T-cell (primary cell): ENCODE measurements around the gene SLC9B2. TPM values are rescaled to one million over a fixed set of nuclear protein-coding genes. Genes with fewer than 3 reads are reported as not detected.

Source experiments
- ATAC-seq, 4 experiments: fragments of 200-7000 bp in 3 of 4; fragments of 150-1000 bp in 1 of 4; cut with Tn5 transposase; replicated peaks in 1 of 4; 1 replicate in 3 of 4; 2 replicates in 1 of 4; pipeline ENCODE4 v1.10.0; 2021; ENCODE audit warnings: moderate library complexity in 3 of 4, mild to moderate bottlenecking in 2 of 4, moderate number of reproducible peaks in 1 of 4
- CTCF ChIA-PET, 2 donors: fragments of 300-600 bp; sonication (Branson Sonifier 250); formaldehyde crosslinking; loops; one replicate each; lab custom pipeline; 2022; ENCODE audit warnings: antibody characterized with exemption in 2 of 2; lab: Charles Lee
- POLR2A ChIA-PET, 2 donors: fragments of 300-600 bp; sonication (Branson Sonifier 250); formaldehyde crosslinking; loops; one replicate each; lab custom pipeline; 2022; ENCODE audit warnings: antibody characterized with exemption in 2 of 2; lab: Charles Lee
- DNase-seq, 35 experiments: peaks; one replicate each; pipeline versions ENCODE4 v3.0.0 to v3.0.0-alpha.2; 2013 to 2023
- H3K27ac ChIP-seq: one replicate; pipeline ENCODE4 v1.5.1; 2013; ENCODE audit warnings: low read length
- H3K27me3 ChIP-seq, 2 experiments: replicated peaks in 1 of 2; 1 replicate in 1 of 2; 2 replicates in 1 of 2; pipeline versions ENCODE4 v1.6.1 to v1.7.0; 2013; ENCODE audit warnings: low read length in 1 of 2, mixed read lengths in 1 of 2; ENCODE audit not compliant: control insufficient read depth in 2 of 2, insufficient read depth in 2 of 2; ENCODE audit errors: extremely low read depth in 1 of 2
- H3K36me3 ChIP-seq, 2 donors: 1 replicate in 1 of 2; 2 replicates in 1 of 2; pipeline versions ENCODE4 v1.6.1 to v1.7.0; 2013; ENCODE audit warnings: low read length in 1 of 2; ENCODE audit not compliant: control insufficient read depth in 2 of 2, insufficient read depth in 1 of 2; ENCODE audit errors: extremely low read depth in 1 of 2
- H3K4me1 ChIP-seq, 2 experiments: 1 replicate in 1 of 2; 2 replicates in 1 of 2; pipeline versions ENCODE4 v1.6.1 to v1.7.0; 2013; ENCODE audit warnings: low read length in 2 of 2, mixed read lengths in 1 of 2; ENCODE audit not compliant: insufficient read depth in 2 of 2, control insufficient read depth in 1 of 2; ENCODE audit errors: extremely low read depth in 1 of 2
- H3K4me3 ChIP-seq, 2 donors: 1 replicate in 1 of 2; 2 replicates in 1 of 2; pipeline versions ENCODE4 v1.5.1 to v1.7.0; 2013; ENCODE audit warnings: mild to moderate bottlenecking in 2 of 2, low read length in 1 of 2, moderate library complexity in 1 of 2; ENCODE audit not compliant: control insufficient read depth in 1 of 2; ENCODE audit errors: extremely low read depth in 1 of 2
- H3K9me3 ChIP-seq: 2 replicates; pipeline ENCODE4 v1.7.0; 2013
- H3K27ac Mint-ChIP-seq, 2 donors: one replicate each; pipeline ENCODE4 v1.8.0; 2020 to 2021; ENCODE audit warnings: mild to moderate bottlenecking in 2 of 2, mixed read lengths in 2 of 2
- H3K27me3 Mint-ChIP-seq, 2 donors: one replicate each; pipeline ENCODE4 v1.8.0; 2021 to 2022; ENCODE audit warnings: mixed read lengths in 2 of 2
- H3K36me3 Mint-ChIP-seq: one replicate; pipeline ENCODE4 v1.8.0; 2021; ENCODE audit warnings: mixed read lengths
- H3K4me1 Mint-ChIP-seq, 3 donors: one replicate each; pipeline ENCODE4 v1.8.0; 2020 to 2022; ENCODE audit warnings: mixed read lengths in 3 of 3, mild to moderate bottlenecking in 1 of 3
- H3K4me3 Mint-ChIP-seq, 3 donors: one replicate each; pipeline ENCODE4 v1.8.0; 2020 to 2022; ENCODE audit warnings: mild to moderate bottlenecking in 3 of 3, mixed read lengths in 3 of 3, moderate library complexity in 3 of 3
- H3K9me3 Mint-ChIP-seq, 3 donors: one replicate each; pipeline ENCODE4 v1.8.0; 2020 to 2022; ENCODE audit warnings: mixed read lengths in 3 of 3
- whole genome bisulfite sequencing: methylation state at CpG from one replicate; pipeline ENCODE4 v1.1.5; 2013; ENCODE audit warnings: missing lambda C conversion rate; ENCODE audit not compliant: insufficient coverage; 5-methylcytosine and 5-hydroxymethylcytosine counted together
- total RNA-seq, 35 experiments: library from RNA in 6 of 35; stranded (reverse) in 6 of 35; fragments of 120-200 nt in 1 of 35; gene quantifications; one replicate each; pipeline versions ENCODE4 v1.2.1 to v1.2.4 and lab custom pipeline; 2013 to 2026

Gene SLC9B2
- total RNA-seq, 5 donors from 2014 or later (not counting 1 experiment from before 2014, with no cell fraction given), result 17.8 to 23.5 (median 19.9) TPM

DNA sequence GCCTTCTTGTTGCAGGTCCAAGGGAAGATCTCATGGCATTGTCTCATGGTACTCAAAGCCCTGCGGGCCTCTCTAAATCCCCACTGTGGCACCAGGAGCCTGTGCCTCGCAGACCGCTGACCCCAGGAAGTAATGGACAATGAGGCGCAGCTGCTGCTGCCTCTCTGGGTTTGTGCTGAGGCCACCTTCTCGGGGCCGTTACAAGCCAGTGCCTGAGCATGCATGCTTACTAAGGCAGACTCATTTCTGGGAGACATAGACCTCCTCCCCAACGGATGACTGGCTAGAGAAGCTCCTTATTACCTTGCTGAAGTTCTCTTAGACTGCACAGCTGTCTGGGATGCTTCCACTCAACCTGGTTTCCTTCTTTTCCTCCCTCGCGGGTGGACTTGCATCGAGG, 21.8 kb upstream of the SLC9B2 start:
- no peak overlapping the region for H3K27ac ChIP-seq

DNA sequence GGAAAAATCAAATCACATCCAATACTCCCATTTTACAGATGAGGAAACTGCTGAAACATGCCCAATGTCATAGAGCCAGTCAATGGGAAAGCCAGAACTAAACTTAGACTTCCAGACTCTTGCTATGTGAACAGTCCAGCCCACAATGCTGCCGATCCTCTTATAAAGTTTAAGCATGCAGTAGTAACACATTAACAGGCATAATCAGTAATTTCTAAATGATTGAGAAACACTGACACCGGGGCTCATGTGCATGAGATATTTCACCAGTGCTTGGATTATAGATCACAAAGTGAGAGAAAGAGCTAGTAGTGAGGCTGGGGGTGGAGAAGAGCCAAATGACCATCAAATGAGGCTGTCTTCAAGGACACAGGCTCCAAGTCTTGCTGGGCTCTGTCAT, 20.6 kb upstream of the SLC9B2 start:
- Histone ChIP-seq H3K27me3 (no peaks in the 10 kb centered on the region), H3K4me1 (peaks cover 10 to 12% of the 10 kb centered on the region in 2 experiments), H3K9me3 (no peaks in the 10 kb centered on the region), H3K27ac (no peak overlapping the region), H3K4me3 (no peak overlapping the region), H3K36me3 (peaks cover 0 to 3% of the 10 kb centered on the region in 2 donors)
- H3K27ac Mint-ChIP-seq, result no peak overlapping the region
- WGBS, result no CpG with 5 or more reads among the region's 2 CpGs
- ChIA-PET POLR2A (no interaction called here), CTCF (no interaction called here)
- H3K9me3 Mint-ChIP-seq, result no peaks in the 10 kb centered on the region
- no peak for ATAC-seq
- DNase-seq, result no peak
- H3K27me3 Mint-ChIP-seq, result no peaks in the 10 kb centered on the region
- no peak overlapping the region for H3K4me3 Mint-ChIP-seq
- H3K36me3 Mint-ChIP-seq, result peaks cover 3% of the 10 kb centered on the region
- H3K4me1 Mint-ChIP-seq, result peaks cover 36 to 42% (median 39%) of the 10 kb centered on the region in 3 donors

More for the DNA sequence above, 21.8 kb upstream of the SLC9B2 start:
- POLR2A ChIA-PET, result interaction anchor here (0.5 to 1.5 kb wide), 4 partner anchors 20 to 598 kb away, joined by 3 to 4 read pairs (median 3); partner anchors contain the start of gene UBE2D3 (in 1 of the 2)
- H3K4me1 Mint-ChIP-seq, result peaks cover 31 to 35% (median 32%) of the 10 kb centered on the region in 3 donors
- H3K36me3 Mint-ChIP-seq, result peaks cover 3% of the 10 kb centered on the region
- H3K4me3 Mint-ChIP-seq, result peak overlapping the region; percentile 80 to 90 (median 82)
- Histone ChIP-seq H3K4me1 (peaks cover 10 to 12% of the 10 kb centered on the region in 2 experiments), H3K4me3 (no peak overlapping the region), H3K27me3 (no peaks in the 10 kb centered on the region), H3K36me3 (peaks cover 0 to 3% of the 10 kb centered on the region in 2 donors), H3K9me3 (no peaks in the 10 kb centered on the region)
- 89% methylated on average over 10 of the region's 10 CpGs for WGBS
- ATAC-seq (no peak), DNase-seq (no peak)
- H3K27me3 Mint-ChIP-seq, result no peaks in the 10 kb centered on the region
- H3K27ac Mint-ChIP-seq, result no peak overlapping the region
- no peaks in the 10 kb centered on the region for H3K9me3 Mint-ChIP-seq
- CTCF ChIA-PET, result interaction anchor here (0.5 to 2.7 kb wide), 9 partner anchors 18 to 678 kb away, joined by 3 to 14 read pairs (median 4); no protein-coding TSS in a partner anchor

DNA sequence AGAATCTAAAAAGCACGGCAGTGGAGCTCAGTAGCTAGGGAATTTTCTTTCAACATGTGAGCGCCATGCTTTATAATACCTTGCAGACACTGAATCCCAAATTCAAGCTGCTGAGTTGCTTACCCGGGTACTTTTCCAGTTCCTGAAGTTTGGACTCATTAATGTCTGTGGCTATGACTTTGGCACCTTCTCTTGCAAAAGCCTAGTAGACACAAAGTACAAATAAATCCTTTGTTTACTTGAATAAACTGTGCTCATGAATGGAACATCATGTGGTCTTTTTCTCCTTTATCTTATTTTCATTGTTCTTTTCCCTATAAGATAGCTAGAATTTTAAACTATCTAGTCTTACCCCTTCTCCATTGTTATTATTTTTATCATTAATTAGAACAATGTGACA, 18.5 kb upstream of the SLC9B2 start:
- Histone ChIP-seq H3K4me3 (no peak overlapping the region), H3K4me1 (peaks cover 10 to 12% of the 10 kb centered on the region in 2 experiments), H3K27ac (no peak overlapping the region), H3K27me3 (no peaks in the 10 kb centered on the region), H3K36me3 (peaks cover 0 to 13% of the 10 kb centered on the region in 2 donors), H3K9me3 (no peaks in the 10 kb centered on the region)
- Mint-ChIP-seq H3K27me3 (no peaks in the 10 kb centered on the region), H3K36me3 (peaks cover 12% of the 10 kb centered on the region), H3K4me3 (no peak overlapping the region), H3K9me3 (no peaks in the 10 kb centered on the region), H3K27ac (no peak overlapping the region), H3K4me1 (peaks cover 37 to 48% (median 48%) of the 10 kb centered on the region in 3 donors)
- DNase-seq (no peak), ATAC-seq (no peak)
- POLR2A ChIA-PET, result interaction anchor here (0.5 to 1.1 kb wide), 5 partner anchors 11 to 711 kb away, joined by 3 to 29 read pairs (median 3); no protein-coding TSS in a partner anchor
- 100% methylated on average over 1 of the region's 3 CpGs for WGBS
- CTCF ChIA-PET, result interaction anchor here (0.5 to 1.2 kb wide), 6 partner anchors 19 to 665 kb away, joined by 3 to 6 read pairs (median 4); partner anchors contain the start of gene SLC9B2 (in 1 of the 2)

DNA sequence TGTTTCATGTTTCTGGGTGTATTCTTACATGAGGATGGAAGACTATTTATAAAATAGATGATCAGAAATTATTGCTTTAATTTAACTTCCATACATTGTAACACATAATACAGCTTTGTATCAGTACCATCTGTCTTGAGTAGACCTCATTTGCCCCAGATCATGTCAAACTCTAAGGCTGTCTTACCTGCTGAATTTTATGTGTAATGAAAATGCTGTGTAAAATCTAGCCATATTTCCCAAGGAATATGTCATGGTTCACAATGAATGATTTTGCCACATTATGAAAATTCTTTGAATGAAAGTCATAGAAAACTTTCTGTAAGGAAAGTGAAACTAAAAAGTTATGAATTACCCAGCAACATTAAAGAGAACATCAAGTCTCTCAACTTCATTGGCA, 15.7 kb upstream of the SLC9B2 start:
- no peaks in the 10 kb centered on the region for H3K9me3 Mint-ChIP-seq
- Histone ChIP-seq H3K4me1 (no peaks in the 10 kb centered on the region), H3K27me3 (no peaks in the 10 kb centered on the region), H3K4me3 (no peak overlapping the region), H3K36me3 (peaks cover 0 to 29% of the 10 kb centered on the region in 2 donors), H3K27ac (no peak overlapping the region), H3K9me3 (no peaks in the 10 kb centered on the region)
- POLR2A ChIA-PET, result no interaction called here
- no peak overlapping the region for H3K27ac Mint-ChIP-seq
- H3K4me3 Mint-ChIP-seq, result no peak overlapping the region
- no peaks in the 10 kb centered on the region for H3K27me3 Mint-ChIP-seq
- DNase-seq (no peak), ATAC-seq (no peak)
- peaks cover 11 to 24% (median 22%) of the 10 kb centered on the region in 3 donors for H3K4me1 Mint-ChIP-seq
- H3K36me3 Mint-ChIP-seq, result peaks cover 29% of the 10 kb centered on the region
- CTCF ChIA-PET, result interaction anchor here (0.5 to 2.8 kb wide), 20 partner anchors 9 to 1760 kb away, joined by 3 to 29 read pairs (median 4); partner anchors contain the start of genes SLC9B2 (in 2 of the 2), SLC39A8 (in 1 of the 2) and SLC9B1 (in 1 of the 2)

DNA sequence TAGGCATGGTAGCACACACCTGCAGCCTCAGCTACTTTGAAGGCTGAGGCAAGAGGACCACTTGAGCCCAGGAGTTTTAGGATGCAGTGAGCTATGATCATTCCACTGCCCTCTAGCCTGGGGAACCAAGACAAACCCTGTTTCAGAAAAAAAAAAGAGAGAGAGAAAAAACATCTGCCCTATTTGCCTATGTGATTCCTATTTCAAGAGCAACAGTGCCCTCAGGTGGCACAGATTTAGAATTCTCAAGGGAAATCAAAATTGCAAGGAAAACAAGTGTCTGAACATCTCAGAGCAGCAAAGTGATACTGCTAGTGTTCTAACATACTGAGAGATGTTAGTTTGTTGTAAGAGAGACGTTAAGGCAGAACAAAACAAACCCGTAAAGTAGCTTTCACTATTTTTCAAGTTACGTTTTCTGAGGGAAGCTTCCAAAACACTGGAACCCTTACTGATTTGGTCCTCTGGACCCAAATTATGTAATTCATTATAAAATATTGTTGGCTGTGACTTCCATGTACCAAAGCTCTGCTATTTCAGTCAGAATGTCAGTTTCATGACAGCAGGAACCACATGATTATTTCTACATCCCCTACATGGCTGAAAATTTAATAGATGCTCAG, 15.2 kb upstream of the SLC9B2 start:
- Mint-ChIP-seq H3K27ac (no peak overlapping the region), H3K4me3 (no peak overlapping the region), H3K9me3 (no peaks in the 10 kb centered on the region), H3K4me1 (peaks cover 6 to 19% (median 16%) of the 10 kb centered on the region in 3 donors), H3K36me3 (peaks cover 34% of the 10 kb centered on the region), H3K27me3 (no peaks in the 10 kb centered on the region)
- POLR2A ChIA-PET, result interaction anchor here in 1 of 2 donors (0.6 to 0.9 kb wide), 2 partner anchors 11 to 661 kb away, joined by 4 to 9 read pairs; no protein-coding TSS in a partner anchor
- no peaks in the 10 kb centered on the region for H3K4me1 ChIP-seq
- H3K4me3 ChIP-seq, result no peak overlapping the region
- ATAC-seq (peak; percentile 31 to 75 (median 48)), DNase-seq (peak in 31 of 35 experiments; percentile 2 to 79 (median 32))
- CTCF ChIA-PET, result interaction anchor here (0.5 to 2.8 kb wide), 30 partner anchors 10 to 1759 kb away, joined by 3 to 29 read pairs (median 4); partner anchors contain the start of genes SLC9B2 (in 2 of the 2), SLC39A8 (in 1 of the 2) and SLC9B1 (in 1 of the 2)
- no peaks in the 10 kb centered on the region for H3K27me3 ChIP-seq
- peaks cover 0 to 34% of the 10 kb centered on the region in 2 donors for H3K36me3 ChIP-seq
- no CpG with 5 or more reads among the region's 3 CpGs for WGBS
- H3K9me3 ChIP-seq, result no peaks in the 10 kb centered on the region
- H3K27ac ChIP-seq, result no peak overlapping the region

DNA sequence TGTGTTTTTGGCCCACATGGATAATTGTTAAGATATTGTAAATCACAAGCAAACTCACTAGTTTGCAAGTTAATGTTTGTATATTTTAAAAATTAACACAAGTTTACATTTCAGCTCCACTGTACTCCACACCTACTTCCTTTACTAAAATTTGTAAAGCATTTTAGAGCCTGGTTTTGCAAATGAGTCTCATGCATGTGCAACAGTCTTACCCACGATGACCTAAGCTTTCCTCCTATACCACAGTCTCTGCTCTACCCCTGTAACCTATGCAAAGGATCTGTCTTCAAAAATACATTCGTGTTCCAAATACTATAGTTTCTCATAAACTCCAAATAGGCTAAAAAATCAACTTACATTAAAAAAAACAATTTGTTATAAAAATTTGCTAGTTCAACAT, 12.9 kb upstream of the SLC9B2 start:
- H3K27ac Mint-ChIP-seq, result no peak overlapping the region
- H3K27ac ChIP-seq, result no peak overlapping the region
- H3K27me3 Mint-ChIP-seq, result no peaks in the 10 kb centered on the region
- ATAC-seq (no peak), DNase-seq (no peak)
- no peak overlapping the region for H3K4me3 Mint-ChIP-seq
- 75% methylated on average over 1 of the region's 2 CpGs for whole genome bisulfite sequencing
- H3K9me3 ChIP-seq, result no peaks in the 10 kb centered on the region
- peaks cover 0 to 47% of the 10 kb centered on the region in 2 donors for H3K36me3 ChIP-seq
- peaks cover 5 to 17% (median 13%) of the 10 kb centered on the region in 3 donors for H3K4me1 Mint-ChIP-seq
- ChIA-PET POLR2A (no interaction called here), CTCF (interaction anchor here (0.6 to 1.3 kb wide), 8 partner anchors 9 to 785 kb away, joined by 3 to 4 read pairs (median 3); partner anchors contain the start of genes BDH2 (in 1 of the 2) and SLC9B1 (in 1 of the 2))
- H3K4me1 ChIP-seq, result no peaks in the 10 kb centered on the region
- H3K9me3 Mint-ChIP-seq, result no peaks in the 10 kb centered on the region
- H3K36me3 Mint-ChIP-seq, result peaks cover 47% of the 10 kb centered on the region
- no peaks in the 10 kb centered on the region for H3K27me3 ChIP-seq
- no peak overlapping the region for H3K4me3 ChIP-seq
